ENCODE data around the gene TNS3. TPM values are rescaled to one million over a fixed set of nuclear protein-coding genes. Genes with fewer than 3 reads are reported as not detected.

The TNS3 gene
- polyA plus RNA-seq, 1 of the 3 experiments (the other 2 are of a cell fraction) = 72.3 TPM

GRCh38 chr7:47415318-47416212, 166.3 kb downstream of the TNS3 start:
- no peaks in the 10 kb centered on the region for H4K20me1 ChIP-seq (ENCODE audit: insufficient read depth)
- H3K4me1 ChIP-seq (ENCODE audit: control insufficient read depth in 1 of 2, insufficient read depth in 2 of 2, low read depth in 1 of 2, low read length in 1 of 2) = no peaks in the 10 kb centered on the region
- H3K36me3 ChIP-seq (replicated peaks in 1 of 2; ENCODE audit: control insufficient read depth in 1 of 2, insufficient read depth in 2 of 2, low read length in 1 of 2) = peaks cover 63 to 77% of the 10 kb centered on the region in 2 experiments
- no peak for TF ChIP-seq PBX3 (IDR thresholded peaks at IDR 0.05)
- TF ChIP-seq, protein P1, sequence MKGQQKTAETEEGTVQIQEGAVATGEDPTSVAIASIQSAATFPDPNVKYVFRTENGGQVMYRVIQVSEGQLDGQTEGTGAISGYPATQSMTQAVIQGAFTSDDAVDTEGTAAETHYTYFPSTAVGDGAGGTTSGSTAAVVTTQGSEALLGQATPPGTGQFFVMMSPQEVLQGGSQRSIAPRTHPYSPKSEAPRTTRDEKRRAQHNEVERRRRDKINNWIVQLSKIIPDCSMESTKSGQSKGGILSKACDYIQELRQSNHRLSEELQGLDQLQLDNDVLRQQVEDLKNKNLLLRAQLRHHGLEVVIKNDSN (IDR thresholded peaks at IDR 0.05; ENCODE audit: borderline replicate concordance, low read depth) = no peak
- TF ChIP-seq RFX5 (IDR thresholded peaks at IDR 0.05; ENCODE audit: low read length) = no peak
- no peak for TF ChIP-seq NRF1 (IDR thresholded peaks at IDR 0.05; ENCODE audit: low read depth, low read length)
- TF ChIP-seq TAF1 (IDR thresholded peaks at IDR 0.05; ENCODE audit: borderline replicate concordance, low read depth, low read length) = no peak
- no peak for TF ChIP-seq TEAD4 (IDR thresholded peaks at IDR 0.05; ENCODE audit: borderline replicate concordance, insufficient read depth)
- TF ChIP-seq USF2 (IDR thresholded peaks at IDR 0.05; ENCODE audit: borderline replicate concordance, low read depth, low read length) = no peak
- no peak for TF ChIP-seq RAD21 (IDR thresholded peaks at IDR 0.05; ENCODE audit: low read length)
- no peak for TF ChIP-seq RXRA (IDR thresholded peaks at IDR 0.05; ENCODE audit: borderline replicate concordance, low read depth)
- no peak for TF ChIP-seq ZBTB33 (IDR thresholded peaks at IDR 0.05; ENCODE audit: borderline replicate concordance, low read depth)
- H3K79me2 ChIP-seq (ENCODE audit: insufficient read depth) = no peaks in the 10 kb centered on the region
- no peak overlapping the region for H3K9ac ChIP-seq
- H3K4me3 ChIP-seq (ENCODE audit: low read depth in 2 of 2, low read length in 1 of 2) = no peak overlapping the region
- ChIA-PET POLR2A (no interaction called here), CTCF (interaction anchor here (0.8 kb wide), 1 partner anchor 13 kb away, joined by 3 read pairs; no protein-coding TSS in a partner anchor)
- no peak overlapping the region for H3K27ac ChIP-seq (ENCODE audit: low read depth in 2 of 2, low read length in 1 of 2)
- H2AFZ ChIP-seq (ENCODE audit: low read depth) = no peak overlapping the region
- peaks cover 6% of the 10 kb centered on the region for H3F3A ChIP-seq (replicated peaks; ENCODE audit: insufficient read depth)
- H3K9me3 ChIP-seq = no peaks in the 10 kb centered on the region
- H3K27me3 ChIP-seq (ENCODE audit: insufficient read depth) = no peaks in the 10 kb centered on the region
- H3K4me2 ChIP-seq = no peak overlapping the region
- 93% methylated on average over 13 of the region's 17 CpGs for WGBS (ENCODE audit: low lambda C conversion rate)
- no peaks in the 10 kb centered on the region for H3K9me2 ChIP-seq
- DNase-seq = peak; percentile 5

Measured in SK-N-SH (cell line).